H9 (cell line): ENCODE results near the gene ACOXL. TPM values are rescaled to one million over a fixed set of nuclear protein-coding genes. Genes with fewer than 3 reads are reported as not detected.

ENCODE experiments used
- DNase-seq: peaks from one replicate; pipeline ENCODE4 v3.0.0-alpha.2; 2017
- H2AFZ ChIP-seq: one replicate; pipeline ENCODE4 v1.6.1; 2013; ENCODE audit warnings: mild to moderate bottlenecking, low read length, control low read depth, moderate library complexity
- H2AK5ac ChIP-seq: 2 replicates; pipeline ENCODE4 v1.6.1; 2013; ENCODE audit warnings: low read length, control low read depth, mixed read lengths; ENCODE audit not compliant: insufficient read length
- H2BK120ac ChIP-seq: one replicate; pipeline ENCODE4 v1.6.1; 2013; ENCODE audit warnings: low read depth, mild to moderate bottlenecking, low read length, control low read depth, inconsistent platforms; ENCODE audit not compliant: poor library complexity, severe bottlenecking
- H2BK12ac ChIP-seq: 2 replicates; pipeline ENCODE4 v1.6.1; 2013; ENCODE audit warnings: low read length, control low read depth, mixed read lengths, low read depth; ENCODE audit not compliant: insufficient read length
- H2BK15ac ChIP-seq: 2 replicates; pipeline ENCODE4 v1.6.1; 2013; ENCODE audit warnings: low read depth, low read length, control low read depth
- H2BK20ac ChIP-seq: one replicate; pipeline ENCODE4 v1.6.1; 2013; ENCODE audit warnings: low read depth, mild to moderate bottlenecking, low read length, control low read depth, inconsistent platforms; ENCODE audit not compliant: poor library complexity, severe bottlenecking
- H2BK5ac ChIP-seq: 2 replicates; pipeline ENCODE4 v1.6.1; 2013; ENCODE audit warnings: low read length, control low read depth, mixed read lengths; ENCODE audit not compliant: insufficient read length
- H3K14ac ChIP-seq: 2 replicates; pipeline ENCODE4 v1.6.1; 2013; ENCODE audit warnings: low read length, control low read depth; ENCODE audit not compliant: insufficient read depth
- H3K18ac ChIP-seq: 2 replicates; pipeline ENCODE4 v1.6.1; 2013; ENCODE audit warnings: low read depth, mild to moderate bottlenecking, mixed read lengths, low read length, control low read depth; ENCODE audit not compliant: insufficient read length
- H3K23ac ChIP-seq: 2 replicates; pipeline ENCODE4 v1.6.1; 2013; ENCODE audit warnings: low read length, control low read depth, mixed read lengths, low read depth; ENCODE audit not compliant: insufficient read length
- H3K23me2 ChIP-seq: 2 replicates; pipeline ENCODE4 v1.6.1; 2013; ENCODE audit warnings: low read depth, mild to moderate bottlenecking, mixed read lengths, low read length, control low read depth; ENCODE audit not compliant: insufficient read length, poor library complexity, severe bottlenecking
- H3K27ac ChIP-seq: 2 replicates; pipeline ENCODE4 v1.5.1; 2013; ENCODE audit warnings: low read length, control low read depth, mixed read lengths, low read depth; ENCODE audit not compliant: insufficient read length
- H3K27me3 ChIP-seq: 2 replicates; pipeline ENCODE4 v1.6.1; 2013; ENCODE audit warnings: low read length, control low read depth, inconsistent platforms; ENCODE audit not compliant: insufficient read depth
- H3K4ac ChIP-seq: 2 replicates; pipeline ENCODE4 v1.6.1; 2013; ENCODE audit warnings: low read depth, mild to moderate bottlenecking, control low read depth, inconsistent platforms, low read length, moderate library complexity
- H3K4me1 ChIP-seq: 2 replicates; pipeline ENCODE4 v1.6.1; 2013; ENCODE audit warnings: low read length, control low read depth, inconsistent platforms; ENCODE audit not compliant: insufficient read depth
- H3K4me2 ChIP-seq: 2 replicates; pipeline ENCODE4 v1.6.1; 2013; ENCODE audit warnings: low read length, control low read depth, mixed read lengths; ENCODE audit not compliant: insufficient read length, insufficient read depth
- H3K56ac ChIP-seq: 2 replicates; pipeline ENCODE4 v1.6.1; 2013; ENCODE audit warnings: low read depth, mild to moderate bottlenecking, mixed read lengths, low read length, control low read depth; ENCODE audit not compliant: insufficient read length
- H3K79me1 ChIP-seq: 2 replicates; pipeline ENCODE4 v1.6.1; 2013; ENCODE audit warnings: low read depth, mild to moderate bottlenecking, moderate library complexity, low read length, control low read depth, inconsistent platforms; ENCODE audit not compliant: insufficient read depth, poor library complexity, severe bottlenecking
- H3K79me2 ChIP-seq: 2 replicates; pipeline ENCODE4 v1.6.1; 2013; ENCODE audit warnings: low read length, control low read depth, inconsistent platforms; ENCODE audit not compliant: insufficient read depth
- H3K9ac ChIP-seq: 2 replicates; pipeline ENCODE4 v1.6.1; 2013; ENCODE audit warnings: low read length, control low read depth, mixed read lengths; ENCODE audit not compliant: insufficient read length; ENCODE audit errors: extremely low read depth
- H3K9me3 ChIP-seq: one replicate; pipeline ENCODE4 v1.6.1; 2013; ENCODE audit warnings: low read depth, low read length, inconsistent platforms; ENCODE audit not compliant: control insufficient read depth
- H3T11ph ChIP-seq: one replicate; pipeline ENCODE4 v1.6.1; 2013; ENCODE audit warnings: mild to moderate bottlenecking, low read length, control low read depth, inconsistent platforms
- H4K20me1 ChIP-seq: one replicate; pipeline ENCODE4 v1.6.1; 2013; ENCODE audit not compliant: control insufficient read depth, insufficient read length, insufficient read depth
- H4K5ac ChIP-seq: 2 replicates; pipeline ENCODE4 v1.6.1; 2013; ENCODE audit warnings: low read depth, mild to moderate bottlenecking, mixed read lengths, low read length, control low read depth; ENCODE audit not compliant: insufficient read length
- H4K8ac ChIP-seq: replicated peaks from 2 replicates; pipeline ENCODE4 v1.6.1; 2013; ENCODE audit warnings: low read length, control low read depth, mixed read lengths, low read depth; ENCODE audit not compliant: insufficient read length
- H4K91ac ChIP-seq: 2 replicates; pipeline ENCODE4 v1.6.1; 2013; ENCODE audit warnings: low read depth, mild to moderate bottlenecking, moderate library complexity, mixed read lengths, low read length, control low read depth; ENCODE audit not compliant: insufficient read length
- H3K27ac Mint-ChIP-seq, 3 experiments: 2 replicates in 2 of 3; 3 replicates in 1 of 3; pipeline ENCODE4 v1.8.0; 2020 to 2021; ENCODE audit warnings: mixed read lengths in 3 of 3, mild to moderate bottlenecking in 1 of 3, moderate library complexity in 1 of 3
- H3K27me3 Mint-ChIP-seq: 2 replicates; pipeline ENCODE4 v1.8.0; 2021; ENCODE audit warnings: low read depth, mild to moderate bottlenecking, moderate library complexity, mixed read lengths
- H3K36me3 Mint-ChIP-seq, 3 experiments: 2 replicates in 2 of 3; 3 replicates in 1 of 3; pipeline ENCODE4 v1.8.0; 2020 to 2021; ENCODE audit warnings: low read depth in 3 of 3, mixed read lengths in 3 of 3; ENCODE audit not compliant: insufficient read depth in 1 of 3
- H3K4me1 Mint-ChIP-seq, 2 experiments: 2 replicates each; pipeline ENCODE4 v1.8.0; 2020; ENCODE audit warnings: mixed read lengths in 2 of 2
- H3K4me3 Mint-ChIP-seq, 2 experiments: 2 replicates in 1 of 2; 3 replicates in 1 of 2; pipeline ENCODE4 v1.8.0; 2020 to 2021; ENCODE audit warnings: mild to moderate bottlenecking in 2 of 2, mixed read lengths in 2 of 2, moderate library complexity in 1 of 2
- H3K9me3 Mint-ChIP-seq, 2 experiments: 2 replicates in 1 of 2; 3 replicates in 1 of 2; pipeline ENCODE4 v1.8.0; 2020; ENCODE audit warnings: mild to moderate bottlenecking in 2 of 2, mixed read lengths in 2 of 2, moderate library complexity in 1 of 2
- CTCF ChIP-seq: fragments of 200-600 bp; sonication (generic); conservative IDR thresholded peaks from 3 replicates; pipeline ENCODE4 v1.8.0; 2021; ENCODE audit warnings: antibody characterized with exemption, mild to moderate bottlenecking
- WGBS: extraction: QIAGEN DNeasy Blood & Tissue Kit; methylation state at CpG from one replicate; pipeline ENCODE4 v1.1.7; 2013; ENCODE audit warnings: missing lambda C conversion rate, low lambda C conversion rate, mixed read lengths; ENCODE audit not compliant: insufficient read length; ENCODE audit errors: extremely low coverage; 5-methylcytosine and 5-hydroxymethylcytosine counted together
- total RNA-seq: library from RNA; stranded (reverse); gene quantifications from 2 replicates; pipeline ENCODE4 v1.2.1, GENCODE V29; 2021

The ACOXL gene
- total RNA-seq, 1 experiment from 2014 or later: 37.6 TPM

GRCh38 chr2:111133603-111134002 is 401.2 kb downstream of the ACOXL start:
- Histone ChIP-seq H2BK12ac (no peak overlapping the region), H3K27ac (no peak overlapping the region), H3K9me3 (no peaks in the 10 kb centered on the region), H3K4ac (no peak overlapping the region), H2BK15ac (no peak overlapping the region), H2BK20ac (no peak overlapping the region), H3K14ac (no peak overlapping the region), H3K79me2 (peaks cover 2% of the 10 kb centered on the region; the same call in 1 of the 2 replicates), H4K5ac (no peak overlapping the region), H3K9ac (no peak overlapping the region), H3K56ac (no peak overlapping the region), H3K4me2 (no peak overlapping the region), H3K23ac (no peak overlapping the region), H2BK5ac (no peak overlapping the region), H3K23me2 (no peaks in the 10 kb centered on the region), H2AFZ (no peak overlapping the region), H4K8ac (no peak overlapping the region), H3K4me1 (no peaks in the 10 kb centered on the region), H4K91ac (no peak overlapping the region), H3T11ph (no peak overlapping the region), H3K79me1 (no peaks in the 10 kb centered on the region), H3K18ac (no peak overlapping the region), H4K20me1 (no peaks in the 10 kb centered on the region), H2AK5ac (no peak overlapping the region), H3K27me3 (no peaks in the 10 kb centered on the region), H2BK120ac (no peak overlapping the region)
- peaks cover 11 to 32% of the 10 kb centered on the region in 2 experiments for H3K4me1 Mint-ChIP-seq
- H3K9me3 Mint-ChIP-seq: no peaks in the 10 kb centered on the region
- no peaks in the 10 kb centered on the region for H3K27me3 Mint-ChIP-seq
- H3K36me3 Mint-ChIP-seq: peaks cover 25 to 69% (median 44%) of the 10 kb centered on the region in 3 experiments
- H3K27ac Mint-ChIP-seq: no peak overlapping the region
- no peak overlapping the region for H3K4me3 Mint-ChIP-seq
- no peak for DNase-seq
- no CpG with 5 or more reads among the region's 2 CpGs for WGBS
- TF ChIP-seq CTCF: no peak
